Measurements from ENCODE around the gene SMARCA2.

SMARCA2 gene

DNA sequence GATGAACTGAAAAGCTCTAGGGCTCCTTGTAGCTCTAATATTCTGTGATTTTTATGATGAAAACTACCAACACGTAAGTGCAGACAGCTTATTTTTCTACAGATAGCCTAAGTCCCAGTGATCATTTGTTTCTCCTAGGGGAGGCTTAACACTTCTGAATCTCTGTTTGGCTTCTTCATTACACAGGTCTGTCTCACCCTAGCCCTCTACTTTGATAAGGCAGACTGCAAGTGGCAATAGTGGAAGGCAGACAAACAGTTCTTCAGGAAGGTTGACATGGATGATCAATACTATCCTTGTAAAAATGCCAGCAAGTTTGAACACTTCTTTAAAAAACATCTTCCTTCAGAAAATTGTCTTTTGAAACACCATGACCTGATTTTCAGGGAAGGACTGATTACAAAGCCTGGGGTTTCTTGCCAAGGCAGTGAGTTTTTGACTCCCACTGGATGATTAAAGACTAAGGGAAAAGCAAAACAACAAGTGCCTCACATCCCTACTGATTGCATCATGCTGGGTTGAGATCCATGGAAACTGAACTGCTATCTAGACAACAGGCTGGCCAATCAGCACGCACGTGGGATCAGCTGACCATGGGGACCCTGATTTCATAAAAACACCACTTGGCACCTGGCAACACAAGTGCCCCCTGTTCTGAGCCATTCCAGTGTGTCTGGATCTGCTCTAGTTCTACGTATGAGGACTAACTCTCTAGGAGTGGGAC, 212.2 kb downstream of the SMARCA2 start:
- no peak for DNase-seq

DNA sequence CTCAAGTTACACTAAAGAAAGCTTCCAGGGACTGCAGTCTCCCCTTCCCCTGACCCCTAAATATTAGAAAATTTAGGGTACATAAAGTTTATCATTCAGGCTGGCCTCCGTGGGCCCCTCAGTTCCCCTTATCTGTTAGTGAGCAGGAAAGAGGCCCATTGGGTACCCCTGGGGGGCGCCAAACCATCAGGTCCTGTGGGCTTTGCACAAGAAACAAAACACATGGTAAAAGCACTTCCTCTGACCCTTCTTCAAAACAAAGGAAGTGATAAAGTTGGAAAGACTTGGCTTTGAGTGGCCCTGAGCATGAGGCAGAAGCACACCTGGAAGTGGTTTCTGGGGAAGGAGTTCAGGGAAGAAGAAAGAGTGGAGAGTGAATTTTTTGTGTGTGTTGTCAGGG, 213.0 kb downstream of the SMARCA2 start:
- no peak for DNase-seq

DNA sequence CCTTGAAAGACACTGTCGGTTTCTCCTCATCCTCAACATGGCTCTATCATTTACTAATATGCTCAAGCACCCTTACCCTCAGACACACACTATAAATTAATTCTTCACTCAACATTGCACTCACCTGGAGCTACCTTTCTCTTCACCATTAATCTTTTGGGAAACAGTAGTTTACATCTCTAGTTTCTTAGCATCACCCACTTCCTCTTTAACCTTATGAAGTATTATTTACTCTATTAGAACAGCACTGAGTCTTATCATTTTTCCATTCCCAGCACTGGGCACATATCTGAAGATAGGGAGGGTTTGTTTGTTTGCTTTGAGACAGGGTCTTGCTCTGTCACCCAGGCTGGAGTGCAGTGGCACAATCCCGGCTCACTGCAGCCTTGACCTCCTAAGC, 213.5 kb downstream of the SMARCA2 start:
- DNase-seq: no peak

DNA sequence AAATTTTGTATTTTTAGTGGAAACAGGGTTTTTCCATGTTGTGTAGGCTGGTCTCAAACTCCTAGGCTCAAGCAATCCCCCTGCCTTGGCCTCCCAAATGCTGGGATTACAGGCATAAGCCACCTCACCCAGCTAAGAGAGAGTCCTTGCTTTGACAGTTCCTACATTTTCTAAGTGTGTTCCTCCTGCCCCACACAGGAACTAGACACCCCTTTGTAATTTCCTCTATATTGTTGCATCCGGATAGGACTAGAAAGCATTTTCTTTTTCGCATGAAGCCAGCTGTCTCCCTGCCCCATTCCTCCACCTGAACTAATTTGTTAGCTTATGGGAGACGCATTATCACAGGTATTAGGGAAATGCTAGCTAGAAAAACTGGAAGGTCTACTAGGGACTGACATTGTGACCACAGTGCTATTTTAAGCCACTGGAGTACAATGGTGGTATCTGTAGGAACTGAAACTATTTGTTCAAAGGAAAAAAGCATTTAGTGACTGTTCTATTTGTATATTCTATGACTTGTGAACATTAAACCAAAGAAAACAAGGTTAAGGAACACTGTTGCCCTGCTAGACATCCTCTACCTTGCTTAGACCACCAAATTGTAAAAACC, 214.1 kb downstream of the SMARCA2 start:
- DNase-seq: no peak

DNA sequence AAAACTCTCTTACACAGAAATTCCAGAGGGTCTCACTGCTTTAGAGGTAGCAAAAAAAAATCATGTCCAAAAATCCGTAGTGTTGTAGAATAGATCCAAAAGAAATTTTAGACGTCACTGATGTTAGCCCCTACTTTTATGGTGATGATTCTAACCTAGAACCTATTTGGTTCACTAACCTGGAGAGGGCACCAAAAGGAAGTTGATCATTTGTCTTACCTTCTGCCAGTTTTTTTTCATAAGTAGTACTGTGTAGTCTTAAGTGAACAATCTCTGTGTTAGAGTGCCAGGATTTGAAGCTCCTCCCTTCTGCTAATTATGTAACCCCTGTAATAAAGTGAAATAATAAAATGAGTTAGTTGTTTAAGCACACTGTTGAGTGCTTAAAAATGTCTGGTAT, 215.2 kb downstream of the SMARCA2 start:
- no peak for DNase-seq

DNA sequence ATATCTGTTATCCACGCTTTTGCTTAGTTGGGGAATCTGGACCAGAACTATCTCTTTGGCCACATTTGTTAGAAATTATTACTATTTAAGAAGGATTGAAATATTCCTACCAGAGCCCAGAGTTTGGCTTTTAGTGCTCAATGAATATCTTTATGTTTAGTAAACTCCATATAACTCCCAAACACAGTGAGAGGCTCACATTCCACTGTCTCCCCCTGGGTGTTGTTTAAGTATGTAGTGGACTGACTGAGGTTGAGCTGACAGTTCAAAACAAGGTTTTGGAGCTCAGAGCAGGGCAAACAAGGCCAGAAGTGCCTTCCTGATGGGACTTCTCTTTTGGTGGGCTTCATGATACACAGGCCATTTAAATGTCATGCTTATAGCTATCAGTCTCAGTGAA, 216.0 kb downstream of the SMARCA2 start:
- DNase-seq: no peak

DNA sequence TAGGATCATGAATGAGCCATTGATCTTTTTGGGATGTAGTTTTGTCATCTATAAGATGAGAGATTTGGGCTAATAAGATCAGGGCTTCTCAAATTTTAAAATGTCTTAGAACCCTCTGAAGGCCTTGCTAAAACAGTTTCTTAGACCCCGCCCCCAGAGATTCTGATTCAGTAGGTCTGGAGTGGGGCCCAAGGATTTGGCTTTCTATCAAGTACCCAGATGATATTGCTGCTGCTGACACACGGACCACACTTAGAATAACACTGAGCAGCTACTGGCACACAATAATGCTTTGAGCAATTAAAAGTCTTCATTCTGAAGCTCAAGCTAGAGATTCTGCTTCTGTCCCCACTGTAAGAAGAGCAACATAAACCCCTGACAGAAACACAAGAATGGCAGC, 216.7 kb downstream of the SMARCA2 start:
- DNase-seq: no peak

DNA sequence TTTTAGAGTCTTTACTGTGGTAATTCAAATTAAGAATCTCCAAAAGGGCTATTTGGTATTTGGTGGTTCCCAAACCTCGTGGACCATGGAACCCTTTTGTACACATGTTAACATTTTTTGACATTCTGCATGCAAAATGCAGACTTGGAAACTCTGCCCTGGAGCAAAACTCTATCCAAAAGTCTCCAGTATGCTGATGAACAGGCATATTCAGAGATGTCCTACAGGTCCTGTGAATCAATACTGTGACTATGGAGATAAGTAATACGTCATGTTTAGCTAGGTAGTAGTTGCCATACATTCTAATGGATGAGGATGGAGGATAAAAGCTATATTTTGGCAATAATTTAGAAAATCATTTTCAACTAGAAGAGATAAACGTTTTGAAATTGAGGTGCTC, 218.1 kb downstream of the SMARCA2 start:
- no peak for DNase-seq

DNA sequence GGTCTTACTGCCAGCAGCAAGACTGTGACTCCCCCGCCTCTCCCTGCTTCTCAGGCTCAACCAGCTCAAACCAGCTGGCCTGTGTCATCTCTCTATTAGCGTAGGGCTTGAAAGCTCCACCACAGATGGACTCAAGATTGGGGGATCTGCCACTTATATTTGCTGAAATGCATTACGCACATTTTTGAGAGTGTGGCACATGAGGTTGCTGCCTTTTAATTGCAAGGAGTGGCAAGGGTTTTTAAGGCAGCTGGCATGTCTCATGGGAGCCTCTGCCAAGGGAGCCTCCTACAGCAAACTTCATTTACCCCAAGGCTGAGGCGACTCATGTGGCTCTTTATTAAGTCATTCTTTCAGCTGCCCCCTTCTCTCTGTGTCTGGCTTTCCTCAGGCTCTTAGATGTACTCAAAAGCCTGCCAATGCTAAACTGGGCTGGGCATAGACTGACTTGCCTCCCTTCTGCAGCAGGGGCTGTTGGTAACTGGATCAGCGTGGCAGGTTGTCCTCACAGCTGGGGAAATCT, 219.3 kb downstream of the SMARCA2 start:
- no peak for DNase-seq

DNA sequence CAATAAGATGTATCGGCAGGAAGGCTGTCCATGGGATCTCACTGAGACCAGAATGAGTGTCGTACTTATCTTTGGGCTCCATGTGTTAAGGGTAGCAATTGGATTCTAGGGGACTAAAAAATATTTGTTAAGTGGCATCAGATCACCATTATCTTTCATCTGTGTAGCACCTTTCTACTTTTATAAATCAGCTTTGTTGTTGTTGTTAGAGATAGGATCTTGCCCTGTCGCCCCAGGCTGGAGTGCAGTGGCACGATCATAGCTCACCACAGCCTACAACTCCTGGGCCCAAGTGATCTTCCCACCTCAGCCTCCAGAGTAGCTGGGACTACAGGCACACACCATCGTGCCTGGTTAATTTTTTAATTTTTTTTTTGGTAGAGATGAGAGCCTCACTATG, 220.5 kb downstream of the SMARCA2 start:
- DNase-seq: no peak

DNA sequence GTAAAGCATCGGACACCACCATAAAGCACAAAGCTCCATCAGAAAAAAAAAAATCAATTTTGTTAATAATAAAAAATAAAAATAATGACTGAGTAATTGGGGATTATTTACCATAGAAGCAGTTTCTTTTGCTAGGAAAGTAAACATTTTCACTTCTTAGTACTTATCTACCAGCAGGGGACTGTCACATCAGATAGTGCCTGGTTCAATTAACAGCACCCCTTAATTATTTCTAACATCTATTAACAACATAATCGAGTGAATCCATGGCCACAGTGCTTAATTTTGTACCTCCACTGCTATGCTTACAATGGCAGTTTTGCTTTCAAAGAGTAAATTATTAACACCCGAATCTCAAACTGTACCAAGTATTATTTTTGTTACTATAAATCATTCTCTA, 221.7 kb downstream of the SMARCA2 start:
- no peak for DNase-seq

DNA sequence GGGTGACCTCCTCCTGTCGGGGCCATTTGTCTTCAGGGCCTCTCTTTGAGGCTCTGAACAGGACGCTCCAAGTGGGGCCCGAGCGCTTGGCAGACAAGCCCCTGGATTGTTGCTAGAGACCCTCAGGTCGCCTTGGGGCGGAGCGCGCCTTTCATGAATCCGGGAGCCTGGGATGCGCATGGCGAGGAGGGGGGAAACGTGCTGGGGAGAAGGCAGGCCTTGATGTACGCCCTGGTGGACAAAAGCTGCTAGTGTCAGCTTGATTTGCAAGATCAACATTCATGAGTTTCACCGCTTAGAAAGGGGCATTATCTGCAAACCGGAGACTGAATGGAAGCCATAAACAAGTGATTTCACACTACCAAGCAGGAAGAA, 226.3 kb downstream of the SMARCA2 start:
- DNase-seq: no peak

DNA sequence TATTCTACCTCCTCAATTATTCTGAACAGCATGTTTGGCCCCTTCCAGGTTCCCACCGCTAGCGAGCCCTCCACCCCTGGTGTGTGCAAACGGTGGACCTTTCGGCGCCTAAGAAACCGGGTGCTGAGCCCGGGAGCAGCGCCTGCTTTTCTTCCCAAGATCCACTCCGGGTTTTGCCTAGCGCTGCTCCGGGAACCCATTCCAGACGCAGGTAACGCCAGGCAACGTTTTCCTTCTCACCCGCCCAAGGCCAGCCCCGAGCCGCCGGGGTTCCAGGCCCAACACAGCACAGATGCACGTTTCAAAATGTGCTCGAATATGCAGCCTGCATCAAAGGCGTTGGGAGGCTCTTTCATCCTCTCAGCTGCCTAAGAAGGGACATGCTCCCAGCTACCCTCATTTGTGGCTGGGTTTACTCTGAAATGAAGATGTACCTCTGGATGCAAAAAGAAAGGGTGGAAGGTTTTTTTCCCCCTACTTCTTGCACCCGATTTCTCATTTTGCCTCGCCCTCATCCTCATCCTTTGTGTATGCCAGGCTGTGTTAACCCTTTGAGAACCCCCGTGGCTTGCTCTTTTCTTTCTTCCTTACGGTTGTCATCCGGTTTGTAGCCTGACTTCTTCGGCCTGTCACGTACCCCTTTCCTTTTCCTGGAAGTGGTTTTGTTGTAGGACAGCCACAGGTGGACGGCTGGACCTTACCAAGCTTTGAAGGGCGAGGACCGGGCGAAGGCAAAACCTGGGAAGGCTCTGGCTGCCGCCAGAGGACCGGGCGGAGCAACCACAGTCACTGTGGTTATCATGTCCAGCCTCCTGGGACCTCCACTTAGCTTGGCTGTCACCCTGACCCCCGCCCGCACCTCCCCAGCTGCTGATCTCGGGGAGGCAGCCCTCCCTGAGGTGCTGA, 226.9 kb downstream of the SMARCA2 start:
- DNase-seq: no peak

DNA sequence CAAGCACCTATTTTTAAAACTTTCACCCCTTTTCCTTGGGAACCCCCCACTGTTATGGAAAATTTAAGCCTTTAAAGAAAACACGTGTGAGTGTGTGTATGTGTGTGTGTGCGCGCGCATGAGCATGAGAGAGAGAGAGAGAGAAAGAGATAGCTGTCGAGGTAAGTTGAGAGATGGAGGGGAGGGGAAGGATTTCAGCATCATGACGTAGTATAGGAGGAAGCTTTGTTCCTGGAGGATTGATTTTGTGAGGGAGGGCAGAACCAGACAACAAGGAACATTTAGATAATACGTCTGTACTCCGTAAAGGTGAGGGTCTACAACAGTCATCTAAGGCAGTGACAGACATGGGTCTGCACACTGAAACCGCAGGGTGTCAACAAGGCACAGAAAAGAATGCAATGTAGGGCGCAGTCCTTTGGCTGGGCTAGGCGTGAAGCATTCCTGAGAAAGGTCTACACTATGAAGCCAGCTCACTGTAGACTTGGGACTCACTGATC, 227.7 kb downstream of the SMARCA2 start:
- no peak for DNase-seq

All from effector CD8-positive, alpha-beta T cell (primary cell).